ENCODE results near the gene TERB2. TPM values are rescaled to one million over a fixed set of nuclear protein-coding genes. Genes with fewer than 3 reads are reported as not detected.
"Not testable (repeated sequence)": the region's sequence is repeated elsewhere in the genome, so short reads cannot be mapped to it uniquely, and the experiment has no call there.

The TERB2 gene
- total and polyA plus RNA-seq, 2 donors (not counting 3 experiments of a cell fraction or from before 2014, with no cell fraction given), result not detected

DNA sequence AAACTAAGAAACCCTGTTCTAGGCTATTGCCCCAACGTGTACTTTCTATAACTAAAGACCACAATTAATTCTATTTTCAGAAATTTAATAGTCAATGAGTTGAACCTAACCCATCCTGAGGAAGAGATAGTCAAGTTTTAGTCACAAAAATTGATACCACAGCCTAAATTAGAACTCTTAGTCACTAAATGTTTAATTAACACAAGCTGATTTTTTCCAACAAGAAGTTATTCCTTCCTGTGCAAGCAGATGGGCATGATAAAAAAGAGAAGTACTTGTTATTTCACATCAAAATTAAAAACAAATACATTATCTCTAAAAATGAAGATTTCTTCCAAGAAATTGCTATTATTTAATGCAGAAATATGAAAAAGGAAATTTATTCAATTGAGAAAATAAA is 38.4 kb upstream of the TERB2 start:
- Histone ChIP-seq H4K20me1 (replicated peaks; ENCODE audit: control insufficient read depth, extremely low read depth, insufficient read depth, low read length) (no peaks in the 10 kb centered on the region), H3K4me3 (replicated peaks in 1 of 3; ENCODE audit: insufficient read depth in 1 of 3, low read depth in 1 of 3, low read length in 3 of 3) (no peak overlapping the region), H3K79me2 (ENCODE audit: control insufficient read depth, insufficient read depth, low read length) (no peaks in the 10 kb centered on the region), H3K9me3 (replicated peaks; ENCODE audit: control insufficient read depth, insufficient read depth, low read length) (no peaks in the 10 kb centered on the region), H3K9ac (replicated peaks; ENCODE audit: extremely low read depth, insufficient read depth, low read length) (no peak overlapping the region), H3K9me1 (replicated peaks; ENCODE audit: control insufficient read depth, extremely low read depth, insufficient read depth, low read length) (no peaks in the 10 kb centered on the region), H3K4me2 (ENCODE audit: insufficient read depth, low read length) (no peak overlapping the region), H2AFZ (ENCODE audit: low read depth, low read length) (no peak overlapping the region), H3K27ac (ENCODE audit: insufficient read depth, low read depth, low read length) (no peak overlapping the region), H3K27me3 (ENCODE audit: control insufficient read depth in 2 of 2, insufficient read depth in 2 of 2, low read length in 2 of 2) (no peaks in the 10 kb centered on the region), H3K36me3 (ENCODE audit: control insufficient read depth in 2 of 2, extremely low read depth in 1 of 2, insufficient read depth in 2 of 2, low read length in 2 of 2) (no peaks in the 10 kb centered on the region), H3K4me1 (ENCODE audit: control insufficient read depth, extremely low read depth, insufficient read depth, low read length) (no peaks in the 10 kb centered on the region)
- POLR2A ChIA-PET, result no interaction called here
- CTCF ChIA-PET, result interaction anchor here (1.6 kb wide), 1 partner anchor 11 kb away, joined by 3 read pairs; no protein-coding TSS in a partner anchor
- dilution Hi-C loops (cut with MboI; ENCODE audit: extremely low pct_ligation_motif_present, low sequenced_read_pairs) (no loop called here), intact Hi-C loops (cut with micrococcal nuclease) (no loop called here)
- TF ChIP-seq EZH2 (IDR thresholded peaks at IDR 0.05; ENCODE audit: borderline replicate concordance, low read depth, low read length, severe bottlenecking) (no peak), POLR2AphosphoS5 (IDR thresholded peaks at IDR 0.05; ENCODE audit: insufficient read depth, low read depth, low read length) (no peak), POLR2A (IDR thresholded peaks at IDR 0.05; ENCODE audit: low read depth, low read length) (no peak), JUN (IDR thresholded peaks at IDR 0.05; ENCODE audit: borderline replicate concordance, insufficient read depth, insufficient read length, low read depth) (no peak), GATA2 (IDR thresholded peaks at IDR 0.05; ENCODE audit: insufficient read depth, insufficient read length, low read depth, low read length) (no peak)
- TF ChIP-seq, protein P1, sequence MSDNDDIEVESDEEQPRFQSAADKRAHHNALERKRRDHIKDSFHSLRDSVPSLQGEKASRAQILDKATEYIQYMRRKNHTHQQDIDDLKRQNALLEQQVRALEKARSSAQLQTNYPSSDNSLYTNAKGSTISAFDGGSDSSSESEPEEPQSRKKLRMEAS (IDR thresholded peaks at IDR 0.05; ENCODE audit: insufficient read depth, insufficient read length), result no peak
- TF ChIP-seq, protein P2, sequence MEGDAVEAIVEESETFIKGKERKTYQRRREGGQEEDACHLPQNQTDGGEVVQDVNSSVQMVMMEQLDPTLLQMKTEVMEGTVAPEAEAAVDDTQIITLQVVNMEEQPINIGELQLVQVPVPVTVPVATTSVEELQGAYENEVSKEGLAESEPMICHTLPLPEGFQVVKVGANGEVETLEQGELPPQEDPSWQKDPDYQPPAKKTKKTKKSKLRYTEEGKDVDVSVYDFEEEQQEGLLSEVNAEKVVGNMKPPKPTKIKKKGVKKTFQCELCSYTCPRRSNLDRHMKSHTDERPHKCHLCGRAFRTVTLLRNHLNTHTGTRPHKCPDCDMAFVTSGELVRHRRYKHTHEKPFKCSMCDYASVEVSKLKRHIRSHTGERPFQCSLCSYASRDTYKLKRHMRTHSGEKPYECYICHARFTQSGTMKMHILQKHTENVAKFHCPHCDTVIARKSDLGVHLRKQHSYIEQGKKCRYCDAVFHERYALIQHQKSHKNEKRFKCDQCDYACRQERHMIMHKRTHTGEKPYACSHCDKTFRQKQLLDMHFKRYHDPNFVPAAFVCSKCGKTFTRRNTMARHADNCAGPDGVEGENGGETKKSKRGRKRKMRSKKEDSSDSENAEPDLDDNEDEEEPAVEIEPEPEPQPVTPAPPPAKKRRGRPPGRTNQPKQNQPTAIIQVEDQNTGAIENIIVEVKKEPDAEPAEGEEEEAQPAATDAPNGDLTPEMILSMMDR (IDR thresholded peaks at IDR 0.05; ENCODE audit: extremely low read depth in 1 of 2, insufficient read depth in 1 of 2, low read depth in 1 of 2, low read length in 2 of 2), result no peak
- no TSS peak for BruUV-seq (replicated peaks)
- DNase-seq (ENCODE audit: low read depth, low spot score), result no peak
- FAIRE-seq, result no peak

DNA sequence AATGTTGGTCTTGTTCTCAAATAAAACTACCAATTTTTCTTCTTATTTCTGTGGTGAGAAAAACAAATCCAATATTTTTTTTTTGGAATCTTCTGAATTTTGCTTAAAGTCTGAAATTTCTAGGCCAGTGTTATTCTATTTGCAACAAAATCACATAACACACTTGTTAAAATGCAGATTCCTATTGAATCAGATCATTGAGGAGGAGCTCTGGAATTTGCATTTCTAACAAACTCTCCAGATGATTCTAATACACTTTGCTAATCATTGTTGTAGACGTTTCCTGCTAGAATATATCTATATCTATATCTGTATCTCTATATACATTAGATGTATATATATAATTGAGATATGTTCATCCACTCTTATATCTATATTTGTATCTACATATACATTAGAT is 27.8 kb upstream of the TERB2 start:
- H3K36me3 ChIP-seq (ENCODE audit: control insufficient read depth in 2 of 2, extremely low read depth in 1 of 2, insufficient read depth in 2 of 2, low read length in 2 of 2); H3K27me3 ChIP-seq (ENCODE audit: control insufficient read depth in 2 of 2, insufficient read depth in 2 of 2, low read length in 2 of 2); H3K4me1 ChIP-seq (ENCODE audit: control insufficient read depth, extremely low read depth, insufficient read depth, low read length); H3K79me2 ChIP-seq (ENCODE audit: control insufficient read depth, insufficient read depth, low read length); BruUV-seq (replicated peaks); H4K20me1 ChIP-seq (replicated peaks; ENCODE audit: control insufficient read depth, extremely low read depth, insufficient read depth, low read length); CTCF ChIA-PET; POLR2A ChIA-PET; FAIRE-seq; H3K4me2 ChIP-seq (ENCODE audit: insufficient read depth, low read length); H3K9me3 ChIP-seq (replicated peaks; ENCODE audit: control insufficient read depth, insufficient read depth, low read length); H2AFZ ChIP-seq (ENCODE audit: low read depth, low read length); DNase-seq (ENCODE audit: low read depth, low spot score); H3K4me3 ChIP-seq (replicated peaks in 1 of 3; ENCODE audit: insufficient read depth in 1 of 3, low read depth in 1 of 3, low read length in 3 of 3); H3K9me1 ChIP-seq (replicated peaks; ENCODE audit: control insufficient read depth, extremely low read depth, insufficient read depth, low read length); H3K27ac ChIP-seq (ENCODE audit: insufficient read depth, low read depth, low read length); H3K9ac ChIP-seq (replicated peaks; ENCODE audit: extremely low read depth, insufficient read depth, low read length); dilution Hi-C loops (cut with MboI; ENCODE audit: extremely low pct_ligation_motif_present, low sequenced_read_pairs): not testable (repeated sequence)
- intact Hi-C loops (cut with micrococcal nuclease), result loop anchor here (10.0 kb wide), 2 partner anchors 214 to 264 kb away; partner anchors contain the start of genes B2M, PATL2 and SPG11

DNA sequence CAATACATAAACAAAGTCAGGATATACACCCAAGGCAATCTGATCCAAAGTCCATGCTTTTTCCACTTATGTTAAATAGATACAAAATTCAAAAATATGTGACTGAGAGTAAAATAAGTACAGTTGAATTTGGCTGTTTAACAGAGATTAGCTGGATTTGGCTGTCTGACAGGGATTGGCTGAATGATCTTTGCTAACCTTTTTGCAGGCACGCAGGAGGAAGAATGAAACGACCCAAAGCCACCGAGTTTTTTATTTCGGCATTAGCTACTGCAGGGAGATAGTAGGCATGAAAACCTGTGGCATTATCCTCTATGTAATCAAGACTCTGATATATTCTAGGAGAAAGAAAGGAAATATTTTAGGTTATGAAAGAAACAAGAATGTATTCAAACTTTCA is 26.2 kb upstream of the TERB2 start:
- H3K4me1 ChIP-seq (ENCODE audit: control insufficient read depth, extremely low read depth, insufficient read depth, low read length); H3K4me2 ChIP-seq (ENCODE audit: insufficient read depth, low read length); H3K27me3 ChIP-seq (ENCODE audit: control insufficient read depth in 2 of 2, insufficient read depth in 2 of 2, low read length in 2 of 2); intact Hi-C loops (cut with micrococcal nuclease); FAIRE-seq; POLR2A ChIA-PET; H4K20me1 ChIP-seq (replicated peaks; ENCODE audit: control insufficient read depth, extremely low read depth, insufficient read depth, low read length); H3K36me3 ChIP-seq (ENCODE audit: control insufficient read depth in 2 of 2, extremely low read depth in 1 of 2, insufficient read depth in 2 of 2, low read length in 2 of 2); H3K27ac ChIP-seq (ENCODE audit: insufficient read depth, low read depth, low read length); CTCF ChIA-PET; H3K9ac ChIP-seq (replicated peaks; ENCODE audit: extremely low read depth, insufficient read depth, low read length); BruUV-seq (replicated peaks); H3K4me3 ChIP-seq (replicated peaks in 1 of 3; ENCODE audit: insufficient read depth in 1 of 3, low read depth in 1 of 3, low read length in 3 of 3); H3K9me1 ChIP-seq (replicated peaks; ENCODE audit: control insufficient read depth, extremely low read depth, insufficient read depth, low read length); dilution Hi-C loops (cut with MboI; ENCODE audit: extremely low pct_ligation_motif_present, low sequenced_read_pairs); H3K79me2 ChIP-seq (ENCODE audit: control insufficient read depth, insufficient read depth, low read length); H3K9me3 ChIP-seq (replicated peaks; ENCODE audit: control insufficient read depth, insufficient read depth, low read length); DNase-seq (ENCODE audit: low read depth, low spot score); H2AFZ ChIP-seq (ENCODE audit: low read depth, low read length): not testable (repeated sequence)
